ENCODE measurements around the gene R3HDM1. TPM values are rescaled to one million over a fixed set of nuclear protein-coding genes. Genes with fewer than 3 reads are reported as not detected.
"Not testable (repeated sequence)": the region's sequence is repeated elsewhere in the genome, so short reads cannot be mapped to it uniquely, and the experiment has no call there.

R3HDM1 gene
- total RNA-seq, 2 experiments from 2014 or later, result 61.9 to 73.1 TPM

- H3K4me3 Mint-ChIP-seq, result no peak overlapping the region
- intact Hi-C loops (cut with micrococcal nuclease), result loop anchor here (5.0 kb wide), 2 partner anchors 525 to 775 kb away; no protein-coding TSS in a partner anchor
- H3K27me3 Mint-ChIP-seq (ENCODE audit: low read depth), result no peaks in the 10 kb centered on the region
- no peak overlapping the region for H3K27ac Mint-ChIP-seq
- H3K9me3 Mint-ChIP-seq, result no peaks in the 10 kb centered on the region
- DNase-seq, result no peak
- peaks cover under 1% of the 10 kb centered on the region for H3K36me3 Mint-ChIP-seq (ENCODE audit: low read depth)
- CTCF ChIA-PET, result interaction anchor here (0.6 to 1.2 kb wide), 2 partner anchors 78 to 1287 kb away, joined by 3 to 4 read pairs; no protein-coding TSS in a partner anchor
- peaks cover 36% of the 10 kb centered on the region for H3K4me1 Mint-ChIP-seq (ENCODE audit: low read depth)
These were observed 1.3 kb downstream of the R3HDM1 start for GRCh38 chr2:135532581-135532980.

GRCh38 chr2:135533545-135533944 is 2.3 kb downstream of the R3HDM1 start:
- DNase-seq; H3K27me3 Mint-ChIP-seq (ENCODE audit: low read depth); H3K4me3 Mint-ChIP-seq; H3K9me3 Mint-ChIP-seq; H3K36me3 Mint-ChIP-seq (ENCODE audit: low read depth); H3K27ac Mint-ChIP-seq: not testable (repeated sequence)
- H3K4me1 Mint-ChIP-seq (ENCODE audit: low read depth), result peaks cover 33% of the 10 kb centered on the region
- CTCF ChIA-PET, result interaction anchor here (0.6 kb wide), 1 partner anchor 544 kb away, joined by 3 read pairs; no protein-coding TSS in a partner anchor
- intact Hi-C loops (cut with micrococcal nuclease), result loop anchor here (5.0 kb wide), 2 partner anchors 524 to 774 kb away; no protein-coding TSS in a partner anchor

DNA sequence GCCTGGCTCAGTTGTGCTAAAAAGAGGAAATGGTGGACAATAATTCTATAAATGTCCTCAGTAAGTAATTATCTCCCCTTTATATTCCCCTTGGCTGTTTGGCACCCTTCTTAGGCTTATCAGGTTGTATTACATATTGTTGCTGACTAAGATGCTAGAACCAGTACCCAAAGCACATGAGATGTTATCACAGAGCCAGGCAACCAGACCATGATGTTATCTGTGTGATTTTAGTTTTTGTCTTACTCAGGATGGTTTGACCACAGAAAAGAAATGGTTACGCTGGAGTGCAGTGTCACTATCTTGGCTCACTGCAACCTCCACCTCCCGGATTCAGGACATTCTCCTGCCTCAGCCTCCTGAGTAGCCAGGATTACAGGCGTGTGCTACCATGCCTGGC is 15.2 kb downstream of the R3HDM1 start:
- DNase-seq, result no peak
- CTCF ChIA-PET, result no interaction called here
- Mint-ChIP-seq H3K27me3 (ENCODE audit: low read depth) (no peaks in the 10 kb centered on the region), H3K9me3 (no peaks in the 10 kb centered on the region), H3K36me3 (ENCODE audit: low read depth) (no peaks in the 10 kb centered on the region), H3K4me1 (ENCODE audit: low read depth) (peaks cover 6% of the 10 kb centered on the region), H3K27ac (no peak overlapping the region), H3K4me3 (no peak overlapping the region)
- intact Hi-C loops (cut with micrococcal nuclease), result no loop called here

- CTCF ChIA-PET, result no interaction called here
- H3K36me3 Mint-ChIP-seq (ENCODE audit: low read depth), result no peaks in the 10 kb centered on the region
- DNase-seq, result no peak
- no peaks in the 10 kb centered on the region for H3K9me3 Mint-ChIP-seq
- H3K4me1 Mint-ChIP-seq (ENCODE audit: low read depth), result peaks cover 6% of the 10 kb centered on the region
- no peaks in the 10 kb centered on the region for H3K27me3 Mint-ChIP-seq (ENCODE audit: low read depth)
- intact Hi-C loops (cut with micrococcal nuclease), result no loop called here
- H3K4me3 Mint-ChIP-seq, result no peak overlapping the region
- H3K27ac Mint-ChIP-seq, result no peak overlapping the region
These were observed 16.0 kb downstream of the R3HDM1 start for GRCh38 chr2:135547311-135547710.

- CTCF ChIA-PET, result interaction anchor here (1.1 kb wide), 1 partner anchor 460 kb away, joined by 3 read pairs; no protein-coding TSS in a partner anchor
- peaks cover 6% of the 10 kb centered on the region for H3K4me1 Mint-ChIP-seq (ENCODE audit: low read depth)
These were observed 20.1 kb downstream of the R3HDM1 start for GRCh38 chr2:135551356-135551755.

GRCh38 chr2:135552887-135553286 is 21.6 kb downstream of the R3HDM1 start:
- no peak overlapping the region for H3K27ac Mint-ChIP-seq
- no peak overlapping the region for H3K4me3 Mint-ChIP-seq
- no peaks in the 10 kb centered on the region for H3K9me3 Mint-ChIP-seq
- H3K4me1 Mint-ChIP-seq (ENCODE audit: low read depth), result peaks cover 5% of the 10 kb centered on the region
- intact Hi-C loops (cut with micrococcal nuclease), result no loop called here
- no peaks in the 10 kb centered on the region for H3K27me3 Mint-ChIP-seq (ENCODE audit: low read depth)
- CTCF ChIA-PET, result interaction anchor here (0.6 kb wide), 2 partner anchors 576 to 588 kb away, joined by 3 to 4 read pairs; no protein-coding TSS in a partner anchor
- DNase-seq, result no peak
- H3K36me3 Mint-ChIP-seq (ENCODE audit: low read depth), result peaks cover 8% of the 10 kb centered on the region

More at GRCh38 chr2:135551356-135551755, 20.1 kb downstream of the R3HDM1 start:
- no peak for DNase-seq
- peaks cover 6% of the 10 kb centered on the region for H3K36me3 Mint-ChIP-seq (ENCODE audit: low read depth)
- H3K27me3 Mint-ChIP-seq (ENCODE audit: low read depth), result no peaks in the 10 kb centered on the region
- intact Hi-C loops (cut with micrococcal nuclease), result no loop called here
- no peak overlapping the region for H3K4me3 Mint-ChIP-seq
- no peak overlapping the region for H3K27ac Mint-ChIP-seq
- H3K9me3 Mint-ChIP-seq, result no peaks in the 10 kb centered on the region

- CTCF ChIA-PET, result no interaction called here
- Mint-ChIP-seq H3K27me3 (ENCODE audit: low read depth) (no peaks in the 10 kb centered on the region), H3K27ac (no peak overlapping the region), H3K9me3 (no peaks in the 10 kb centered on the region), H3K4me3 (no peak overlapping the region), H3K4me1 (ENCODE audit: low read depth) (peaks cover 5% of the 10 kb centered on the region), H3K36me3 (ENCODE audit: low read depth) (peaks cover 9% of the 10 kb centered on the region)
- intact Hi-C loops (cut with micrococcal nuclease), result no loop called here
- DNase-seq, result no peak
These were observed 24.0 kb downstream of the R3HDM1 start for GRCh38 chr2:135555311-135555710.

GRCh38 chr2:135557530-135557929 is 26.2 kb downstream of the R3HDM1 start:
- Mint-ChIP-seq H3K9me3 (no peaks in the 10 kb centered on the region), H3K27me3 (ENCODE audit: low read depth) (no peaks in the 10 kb centered on the region), H3K4me1 (ENCODE audit: low read depth) (peaks cover 5% of the 10 kb centered on the region), H3K4me3 (no peak overlapping the region), H3K36me3 (ENCODE audit: low read depth) (peaks cover 14% of the 10 kb centered on the region), H3K27ac (no peak overlapping the region)
- CTCF ChIA-PET, result no interaction called here
- intact Hi-C loops (cut with micrococcal nuclease), result no loop called here
- no peak for DNase-seq

- Mint-ChIP-seq H3K9me3 (peaks cover 2% of the 10 kb centered on the region), H3K27ac (no peak overlapping the region), H3K27me3 (ENCODE audit: low read depth) (no peaks in the 10 kb centered on the region), H3K4me1 (ENCODE audit: low read depth) (peaks cover 7% of the 10 kb centered on the region), H3K36me3 (ENCODE audit: low read depth) (peaks cover 17% of the 10 kb centered on the region), H3K4me3 (no peak overlapping the region)
- intact Hi-C loops (cut with micrococcal nuclease), result no loop called here
- no peak for DNase-seq
- CTCF ChIA-PET, result interaction anchor here (0.6 to 1.0 kb wide), 2 partner anchors 8 to 150 kb away, joined by 3 to 4 read pairs; no protein-coding TSS in a partner anchor
These were observed 30.6 kb downstream of the R3HDM1 start for GRCh38 chr2:135561925-135562324.

DNA sequence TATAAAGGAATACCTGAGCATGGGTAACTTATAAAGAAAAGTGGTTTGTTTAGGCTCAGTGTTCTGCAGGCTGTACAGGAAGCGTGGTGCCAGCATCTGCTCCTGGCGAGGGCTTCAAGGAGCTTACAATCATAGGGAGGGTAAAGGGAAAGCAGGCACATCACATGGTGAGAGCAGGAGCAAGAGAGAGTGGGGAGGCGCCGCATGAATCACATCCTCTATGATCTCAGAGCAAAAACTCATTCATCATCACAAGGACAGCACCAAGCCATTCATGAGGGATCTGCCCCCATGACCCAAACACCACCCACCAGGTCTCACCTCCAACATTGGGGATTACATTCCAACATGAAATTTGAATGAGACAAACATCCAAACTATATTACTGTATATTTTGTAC is 32.5 kb downstream of the R3HDM1 start:
- DNase-seq, result peak; percentile 53
- Mint-ChIP-seq H3K9me3 (peaks cover 2% of the 10 kb centered on the region), H3K4me1 (ENCODE audit: low read depth) (peaks cover 5% of the 10 kb centered on the region), H3K4me3 (no peak overlapping the region), H3K27me3 (ENCODE audit: low read depth) (no peaks in the 10 kb centered on the region), H3K27ac (no peak overlapping the region), H3K36me3 (ENCODE audit: low read depth) (peaks cover 19% of the 10 kb centered on the region)
- CTCF ChIA-PET, result interaction anchor here (0.9 to 1.5 kb wide), 2 partner anchors 10 to 575 kb away, joined by 3 read pairs; no protein-coding TSS in a partner anchor
- intact Hi-C loops (cut with micrococcal nuclease), result no loop called here

DNA sequence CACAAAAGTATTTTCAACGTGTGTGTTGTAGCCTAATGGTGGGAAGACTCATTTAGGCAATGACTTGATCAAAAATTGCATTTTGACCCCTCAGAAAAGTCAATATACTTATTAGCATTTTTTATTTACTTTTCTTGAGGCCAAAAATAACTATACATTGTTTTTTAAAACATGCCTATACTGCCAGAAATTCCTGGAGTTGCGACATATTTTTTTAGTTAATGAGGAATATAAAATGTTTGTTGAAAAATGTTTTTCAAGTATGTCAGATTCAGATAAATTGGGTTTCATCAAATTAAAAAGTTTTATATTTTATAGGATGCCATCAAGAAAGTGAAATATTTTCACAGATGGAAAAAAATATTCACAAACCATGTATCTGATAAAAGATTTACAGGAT is 39.6 kb downstream of the R3HDM1 start:
- intact Hi-C loops (cut with micrococcal nuclease), result no loop called here
- Mint-ChIP-seq H3K9me3 (no peaks in the 10 kb centered on the region), H3K4me1 (ENCODE audit: low read depth) (no peaks in the 10 kb centered on the region), H3K36me3 (ENCODE audit: low read depth) (peaks cover 8% of the 10 kb centered on the region), H3K27ac (no peak overlapping the region), H3K4me3 (no peak overlapping the region), H3K27me3 (ENCODE audit: low read depth) (no peaks in the 10 kb centered on the region)
- CTCF ChIA-PET, result interaction anchor here (0.6 kb wide), 2 partner anchors 9 to 97 kb away, joined by 3 to 4 read pairs; no protein-coding TSS in a partner anchor
- DNase-seq, result no peak

- Mint-ChIP-seq H3K9me3 (no peaks in the 10 kb centered on the region), H3K4me1 (ENCODE audit: low read depth) (no peaks in the 10 kb centered on the region), H3K36me3 (ENCODE audit: low read depth) (peaks cover 11% of the 10 kb centered on the region), H3K27me3 (ENCODE audit: low read depth) (no peaks in the 10 kb centered on the region), H3K4me3 (no peak overlapping the region), H3K27ac (no peak overlapping the region)
- intact Hi-C loops (cut with micrococcal nuclease), result no loop called here
- no peak for DNase-seq
- CTCF ChIA-PET, result interaction anchor here (0.6 to 1.4 kb wide), 5 partner anchors 10 to 138 kb away, joined by 3 to 5 read pairs (median 3); no protein-coding TSS in a partner anchor
These were observed 42.3 kb downstream of the R3HDM1 start for GRCh38 chr2:135573620-135574019.

DNA sequence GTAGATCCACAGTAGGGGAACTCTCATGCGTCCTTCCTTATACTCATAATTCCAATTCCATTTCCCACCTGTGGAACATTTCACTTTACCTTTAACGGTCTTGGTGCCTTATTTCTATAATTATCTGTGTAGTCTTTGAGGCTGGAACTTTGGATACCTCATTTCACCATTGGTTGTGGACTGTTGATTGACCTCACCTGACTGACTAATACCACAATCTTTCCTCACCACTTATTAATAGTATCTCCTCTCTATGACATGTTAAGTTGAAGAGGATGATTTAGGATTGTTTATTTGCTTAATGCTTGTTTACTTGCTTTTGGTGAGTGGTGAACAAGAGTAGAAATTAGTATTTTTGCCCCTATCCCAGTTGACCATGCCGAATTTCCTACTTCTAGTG is 50.0 kb downstream of the R3HDM1 start:
- intact Hi-C loops (cut with micrococcal nuclease), result no loop called here

More for the DNA sequence above, 50.0 kb downstream of the R3HDM1 start:
- no peak overlapping the region for H3K4me3 Mint-ChIP-seq
- no peaks in the 10 kb centered on the region for H3K9me3 Mint-ChIP-seq
- peaks cover 6% of the 10 kb centered on the region for H3K4me1 Mint-ChIP-seq (ENCODE audit: low read depth)
- H3K36me3 Mint-ChIP-seq (ENCODE audit: low read depth), result peaks cover 3% of the 10 kb centered on the region
- no peaks in the 10 kb centered on the region for H3K27me3 Mint-ChIP-seq (ENCODE audit: low read depth)
- CTCF ChIA-PET, result no interaction called here
- no peak for DNase-seq
- no peak overlapping the region for H3K27ac Mint-ChIP-seq
